Keratinocyte (primary cell): Measurements from ENCODE around the gene HLA-DQB1.

Experiments used
- EZH2 ChIP-seq: IDR thresholded peaks from one replicate; pipeline ENCODE4 v1.6.1; 2012; ENCODE audit warnings: inconsistent platforms, mild to moderate bottlenecking, low read length, moderate library complexity
- TF ChIP-seq, protein P1 (sequence below), 3 experiments: IDR thresholded peaks in 1 of 3; conservative IDR thresholded peaks in 1 of 3; optimal IDR thresholded peaks in 1 of 3; 2 replicates in 2 of 3; 3 replicates in 1 of 3; pipeline versions ENCODE3 to v1.5.1; 2011; ENCODE audit warnings: low read length in 3 of 3, mild to moderate bottlenecking in 3 of 3, moderate library complexity in 2 of 3, control low read depth in 1 of 3, inconsistent platforms in 1 of 3; ENCODE audit not compliant: insufficient read depth in 2 of 3; ENCODE audit errors: extremely low read depth in 1 of 3

DNA sequence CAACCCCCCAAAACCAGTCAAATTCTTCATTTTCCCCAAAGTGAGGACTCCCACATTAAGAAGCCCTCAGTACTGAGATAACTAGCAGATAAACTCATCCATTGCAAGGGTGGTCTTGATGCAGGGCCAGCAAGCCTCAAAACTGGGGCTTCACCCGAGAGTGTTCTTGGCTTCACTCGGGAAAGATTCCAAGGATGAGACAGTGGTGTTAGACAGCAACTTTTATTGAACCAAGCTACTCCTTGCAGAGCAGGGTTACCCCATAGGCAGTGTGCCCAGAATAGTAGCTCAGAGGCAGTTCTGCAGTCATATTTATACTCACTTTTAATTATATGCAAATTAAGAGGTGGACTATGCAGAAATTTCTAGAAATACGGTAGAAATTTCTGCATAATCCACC lies 45.1 kb downstream of the HLA-DQB1 start:
- TF ChIP-seq, protein P1, sequence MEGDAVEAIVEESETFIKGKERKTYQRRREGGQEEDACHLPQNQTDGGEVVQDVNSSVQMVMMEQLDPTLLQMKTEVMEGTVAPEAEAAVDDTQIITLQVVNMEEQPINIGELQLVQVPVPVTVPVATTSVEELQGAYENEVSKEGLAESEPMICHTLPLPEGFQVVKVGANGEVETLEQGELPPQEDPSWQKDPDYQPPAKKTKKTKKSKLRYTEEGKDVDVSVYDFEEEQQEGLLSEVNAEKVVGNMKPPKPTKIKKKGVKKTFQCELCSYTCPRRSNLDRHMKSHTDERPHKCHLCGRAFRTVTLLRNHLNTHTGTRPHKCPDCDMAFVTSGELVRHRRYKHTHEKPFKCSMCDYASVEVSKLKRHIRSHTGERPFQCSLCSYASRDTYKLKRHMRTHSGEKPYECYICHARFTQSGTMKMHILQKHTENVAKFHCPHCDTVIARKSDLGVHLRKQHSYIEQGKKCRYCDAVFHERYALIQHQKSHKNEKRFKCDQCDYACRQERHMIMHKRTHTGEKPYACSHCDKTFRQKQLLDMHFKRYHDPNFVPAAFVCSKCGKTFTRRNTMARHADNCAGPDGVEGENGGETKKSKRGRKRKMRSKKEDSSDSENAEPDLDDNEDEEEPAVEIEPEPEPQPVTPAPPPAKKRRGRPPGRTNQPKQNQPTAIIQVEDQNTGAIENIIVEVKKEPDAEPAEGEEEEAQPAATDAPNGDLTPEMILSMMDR (optimal IDR thresholded peaks at IDR 0.05 in 1 of 3, IDR thresholded peaks at IDR 0.05 in 1 of 3, conservative IDR thresholded peaks at IDR 0.05 in 1 of 3; ENCODE audit: extremely low read depth in 1 of 3, insufficient read depth in 2 of 3, low read length in 3 of 3): no peak
- TF ChIP-seq EZH2: no peak
